Measurements from ENCODE around the gene SARS2.

The SARS2 gene

DNA sequence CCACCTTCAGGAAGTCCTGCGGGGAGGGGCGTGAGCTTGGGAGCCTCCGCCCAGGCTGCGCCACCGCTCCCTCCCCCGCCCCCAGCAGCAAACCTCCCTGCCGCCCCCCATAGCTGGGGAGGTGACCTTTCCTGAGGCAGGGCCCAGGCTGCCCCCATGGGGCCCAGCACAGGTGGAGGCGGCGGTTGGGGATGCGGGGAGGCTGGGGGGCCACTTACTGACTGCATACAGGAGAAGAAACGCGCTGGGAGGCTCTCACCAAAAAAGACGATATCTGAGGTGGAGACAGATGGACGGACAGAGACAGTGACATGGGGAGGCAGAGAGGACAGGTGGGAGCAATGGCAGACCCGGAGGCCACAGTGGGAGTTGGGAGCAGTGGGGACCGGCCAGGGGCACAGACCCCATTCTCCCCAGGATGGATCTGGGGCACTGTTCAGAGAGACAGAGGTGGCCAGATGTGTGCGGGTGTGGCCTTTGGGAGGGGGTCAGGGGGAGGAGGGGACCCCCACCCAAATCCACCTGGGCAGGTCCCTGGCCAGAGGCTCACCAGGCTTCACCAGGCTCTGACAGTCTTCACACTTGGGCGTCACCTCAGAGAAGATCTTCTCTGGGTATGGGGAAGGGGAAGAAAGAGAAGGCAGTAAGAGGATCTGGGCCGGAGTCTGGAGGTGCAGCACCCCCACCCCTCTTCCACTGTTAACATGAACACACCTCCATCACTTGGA is 49.5 kb downstream of the SARS2 start:
- H3K27ac ChIP-seq = no peak overlapping the region
- H3K4me3 ChIP-seq = no peak overlapping the region
- TF ChIP-seq, protein P1, sequence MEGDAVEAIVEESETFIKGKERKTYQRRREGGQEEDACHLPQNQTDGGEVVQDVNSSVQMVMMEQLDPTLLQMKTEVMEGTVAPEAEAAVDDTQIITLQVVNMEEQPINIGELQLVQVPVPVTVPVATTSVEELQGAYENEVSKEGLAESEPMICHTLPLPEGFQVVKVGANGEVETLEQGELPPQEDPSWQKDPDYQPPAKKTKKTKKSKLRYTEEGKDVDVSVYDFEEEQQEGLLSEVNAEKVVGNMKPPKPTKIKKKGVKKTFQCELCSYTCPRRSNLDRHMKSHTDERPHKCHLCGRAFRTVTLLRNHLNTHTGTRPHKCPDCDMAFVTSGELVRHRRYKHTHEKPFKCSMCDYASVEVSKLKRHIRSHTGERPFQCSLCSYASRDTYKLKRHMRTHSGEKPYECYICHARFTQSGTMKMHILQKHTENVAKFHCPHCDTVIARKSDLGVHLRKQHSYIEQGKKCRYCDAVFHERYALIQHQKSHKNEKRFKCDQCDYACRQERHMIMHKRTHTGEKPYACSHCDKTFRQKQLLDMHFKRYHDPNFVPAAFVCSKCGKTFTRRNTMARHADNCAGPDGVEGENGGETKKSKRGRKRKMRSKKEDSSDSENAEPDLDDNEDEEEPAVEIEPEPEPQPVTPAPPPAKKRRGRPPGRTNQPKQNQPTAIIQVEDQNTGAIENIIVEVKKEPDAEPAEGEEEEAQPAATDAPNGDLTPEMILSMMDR (IDR thresholded peaks at IDR 0.05) = no peak
- intact Hi-C loops (cut with DNase I; ENCODE audit: low total_unique reads) = loop anchor here (10.0 kb wide), 1 partner anchor 366 kb away; no protein-coding TSS in a partner anchor
- no peaks in the 10 kb centered on the region for H3K9me3 ChIP-seq
- no peak for DNase-seq
- H3K4me1 ChIP-seq = no peaks in the 10 kb centered on the region
- no peaks in the 10 kb centered on the region for H3K27me3 ChIP-seq
- H3K36me3 ChIP-seq = peaks cover 27 to 63% (median 45%) of the 10 kb centered on the region in 3 donors

DNA sequence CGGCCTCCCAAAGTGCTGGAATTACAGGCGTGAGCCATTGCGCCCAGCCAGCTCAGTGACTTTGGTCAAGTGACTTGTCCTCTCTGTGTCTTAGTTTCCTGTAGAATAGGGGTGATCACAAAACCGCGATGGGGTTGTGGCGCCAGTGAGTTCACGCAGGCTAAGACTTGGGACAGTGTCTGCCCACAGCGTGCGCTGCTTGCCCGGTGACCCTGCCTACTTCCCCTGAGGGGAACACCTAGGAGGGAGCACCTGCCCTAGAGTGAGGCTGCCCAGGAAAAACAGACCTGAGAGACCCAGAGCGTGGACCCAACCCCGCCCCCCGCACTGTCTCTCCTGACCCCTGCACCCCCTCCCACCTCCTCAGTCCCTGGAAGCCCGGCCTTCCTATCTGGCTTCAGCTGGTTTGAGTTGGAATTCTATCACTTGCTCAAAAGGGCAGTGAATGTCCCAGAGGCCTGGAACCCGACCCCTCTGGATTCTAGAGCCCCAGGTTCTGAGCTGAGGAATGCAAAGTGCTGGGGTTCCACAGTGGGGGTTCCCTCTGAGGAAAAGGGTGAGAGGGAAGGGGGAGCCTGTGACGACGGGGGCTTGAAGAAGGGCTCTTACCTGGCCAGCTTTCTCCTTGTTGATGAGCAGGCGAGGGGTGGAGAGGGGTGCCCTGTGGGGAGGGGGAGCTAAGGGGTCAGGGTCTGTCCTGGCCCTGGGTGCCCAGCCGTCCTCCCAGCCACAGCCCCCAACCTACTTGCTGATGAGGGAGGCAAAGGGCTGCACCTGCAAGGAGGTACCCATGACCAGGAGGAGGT is 50.3 kb downstream of the SARS2 start:
- peaks cover 27 to 63% (median 45%) of the 10 kb centered on the region in 3 donors for H3K36me3 ChIP-seq
- H3K27ac ChIP-seq = no peak overlapping the region
- H3K27me3 ChIP-seq = no peaks in the 10 kb centered on the region
- H3K4me3 ChIP-seq = no peak overlapping the region
- intact Hi-C loops (cut with DNase I; ENCODE audit: low total_unique reads) = loop anchor here (10.0 kb wide), 1 partner anchor 365 kb away; no protein-coding TSS in a partner anchor
- H3K9me3 ChIP-seq = no peaks in the 10 kb centered on the region
- TF ChIP-seq, protein P1 (IDR thresholded peaks at IDR 0.05) = no peak
- no peak for DNase-seq
- no peaks in the 10 kb centered on the region for H3K4me1 ChIP-seq

DNA sequence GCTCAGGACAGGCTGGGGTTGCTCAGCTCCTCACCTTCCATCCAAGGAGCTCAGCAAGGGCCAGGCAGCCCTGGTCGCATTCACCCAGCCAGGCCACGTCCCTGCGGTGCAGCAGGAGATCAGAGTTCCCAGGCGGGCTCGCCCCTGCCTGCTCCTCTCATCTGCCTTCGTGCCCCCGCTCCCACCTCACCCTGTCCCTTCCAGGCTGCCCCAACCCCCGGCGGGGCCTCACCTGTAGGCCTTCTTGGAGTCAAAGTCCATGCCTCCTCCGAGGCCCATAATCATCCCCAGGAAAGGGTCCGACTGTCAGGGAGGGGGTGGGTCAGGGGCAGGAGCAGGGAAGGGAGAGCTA is 51.2 kb downstream of the SARS2 start:
- no peak overlapping the region for H3K4me3 ChIP-seq
- H3K4me1 ChIP-seq = no peaks in the 10 kb centered on the region
- no peaks in the 10 kb centered on the region for H3K27me3 ChIP-seq
- no peak for DNase-seq
- TF ChIP-seq, protein P1 (IDR thresholded peaks at IDR 0.05) = no peak
- intact Hi-C loops (cut with DNase I; ENCODE audit: low total_unique reads) = loop anchor here (10.0 kb wide), 1 partner anchor 115 kb away; no protein-coding TSS in a partner anchor
- H3K36me3 ChIP-seq = peaks cover 27 to 55% (median 45%) of the 10 kb centered on the region in 3 donors
- H3K27ac ChIP-seq = no peak overlapping the region
- no peaks in the 10 kb centered on the region for H3K9me3 ChIP-seq

DNA sequence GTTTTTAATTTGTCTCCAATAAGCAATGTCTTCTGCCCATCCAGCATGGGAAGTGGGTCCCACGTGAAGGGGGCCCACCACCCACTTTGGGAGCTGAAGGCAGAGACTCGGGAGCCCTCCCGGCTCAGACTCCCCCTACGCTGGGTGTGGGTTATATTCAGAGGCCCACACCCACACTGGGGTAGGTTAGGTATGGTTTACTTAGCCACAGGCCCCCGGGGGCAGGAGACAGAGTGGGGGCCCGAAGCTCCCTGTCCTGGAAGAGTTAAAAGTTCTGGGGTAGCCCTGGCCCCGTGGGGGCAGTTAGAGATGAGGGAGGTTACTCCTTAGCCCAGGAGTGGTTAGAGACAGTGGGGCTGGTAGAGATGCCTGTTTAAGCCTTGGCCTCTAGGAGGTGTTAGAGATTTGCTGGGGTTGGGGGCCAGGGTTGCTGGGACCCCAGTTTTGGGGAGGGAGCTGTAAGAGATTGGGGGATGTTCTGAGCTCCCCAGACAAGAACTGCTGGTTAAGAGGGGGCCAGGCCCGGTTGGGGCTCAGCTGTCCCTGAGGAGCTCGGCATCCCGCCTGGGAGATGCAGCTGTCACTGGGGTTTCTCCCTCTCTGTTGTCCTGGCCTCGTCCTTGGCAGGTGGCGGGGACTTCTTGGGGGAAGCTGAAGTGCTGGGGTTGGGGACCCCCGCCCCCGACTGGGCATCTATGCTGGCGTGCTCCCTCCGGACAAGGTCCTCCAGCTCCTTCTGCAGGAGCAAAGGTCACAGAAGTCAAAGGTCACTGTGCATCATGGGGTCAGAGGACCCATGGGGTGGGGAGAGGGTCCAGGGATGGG is 51.8 kb downstream of the SARS2 start:
- DNase-seq = no peak
- TF ChIP-seq, protein P1 (IDR thresholded peaks at IDR 0.05) = no peak
- H3K4me1 ChIP-seq = no peaks in the 10 kb centered on the region
- intact Hi-C loops (cut with DNase I; ENCODE audit: low total_unique reads) = loop anchor here (10.0 kb wide), 1 partner anchor 114 kb away; no protein-coding TSS in a partner anchor
- peaks cover 27 to 53% (median 45%) of the 10 kb centered on the region in 3 donors for H3K36me3 ChIP-seq
- no peaks in the 10 kb centered on the region for H3K27me3 ChIP-seq
- no peak overlapping the region for H3K27ac ChIP-seq
- H3K4me3 ChIP-seq = no peak overlapping the region
- no peaks in the 10 kb centered on the region for H3K9me3 ChIP-seq
